T-helper 2 cell treated with Interferon-gamma antibody and Interleukin-4, amounts not matched to agents 100 ng/mL and 5 ng/mL, for 36 hours (primary cell): ENCODE data around the gene MRM2. TPM values are rescaled to one million over a fixed set of nuclear protein-coding genes. Genes with fewer than 3 reads are reported as not detected.
"Not testable (repeated sequence)": the region's sequence is repeated elsewhere in the genome, so short reads cannot be mapped to it uniquely, and the experiment has no call there.

ENCODE experiments used
- intact Hi-C: fragments of 100-400 bp; cut with micrococcal nuclease; formaldehyde crosslinking; loops from one replicate; pipeline ENCODE4 v1.15.1; 2023
- total RNA-seq: library from RNA; stranded (reverse); gene quantifications from 2 replicates; pipeline ENCODE4 v1.2.3, GENCODE V29; 2022

MRM2 gene
- total RNA-seq, 1 donor from 2014 or later = 35.3 TPM

- intact Hi-C loops = not testable (repeated sequence)
Observed at GRCh38 chr7:2269089-2269990, 27.3 kb upstream of the MRM2 start.

GRCh38 chr7:2266911-2267310, 24.9 kb upstream of the MRM2 start:
- intact Hi-C loops = no loop called here

- intact Hi-C loops = no loop called here
Observed at GRCh38 chr7:2264158-2264557, 22.2 kb upstream of the MRM2 start.

GRCh38 chr7:2263176-2263575, 21.2 kb upstream of the MRM2 start:
- intact Hi-C loops = no loop called here

GRCh38 chr7:2261611-2262010, 19.6 kb upstream of the MRM2 start:
- intact Hi-C loops = no loop called here

- intact Hi-C loops = no loop called here
Observed at GRCh38 chr7:2260820-2261219, 18.8 kb upstream of the MRM2 start.

- intact Hi-C loops = no loop called here
Observed at GRCh38 chr7:2259480-2259879, 17.5 kb upstream of the MRM2 start.

GRCh38 chr7:2258661-2259365, 16.8 kb upstream of the MRM2 start:
- intact Hi-C loops = no loop called here

- intact Hi-C loops = no loop called here
Observed at GRCh38 chr7:2257651-2258050, 15.6 kb upstream of the MRM2 start.

GRCh38 chr7:2257046-2257551, 15.1 kb upstream of the MRM2 start:
- intact Hi-C loops = no loop called here

- intact Hi-C loops = no loop called here
Observed at GRCh38 chr7:2256306-2257045, 14.5 kb upstream of the MRM2 start.

GRCh38 chr7:2255145-2256139, 13.4 kb upstream of the MRM2 start:
- intact Hi-C loops = no loop called here

GRCh38 chr7:2254429-2255144, 12.6 kb upstream of the MRM2 start:
- intact Hi-C loops = no loop called here

GRCh38 chr7:2253525-2254244, 11.7 kb upstream of the MRM2 start:
- intact Hi-C loops = no loop called here

GRCh38 chr7:2253021-2253420, 11.0 kb upstream of the MRM2 start:
- intact Hi-C loops = no loop called here

- intact Hi-C loops = no loop called here
Observed at GRCh38 chr7:2251841-2252771, 10.1 kb upstream of the MRM2 start.

- intact Hi-C loops = no loop called here
Observed at GRCh38 chr7:2251381-2251780, 9.4 kb upstream of the MRM2 start.

- intact Hi-C loops = no loop called here
Observed at GRCh38 chr7:2249744-2250323, 7.8 kb upstream of the MRM2 start.
